Right kidney (tissue), 1 donor: Measurements from ENCODE around the gene PPP1CC.
"Not testable (repeated sequence)": the region's sequence is repeated elsewhere in the genome, so short reads cannot be mapped to it uniquely, and the experiment has no call there.

Experiments
- DNase-seq: peaks from one replicate; pipeline ENCODE4 v3.0.0-alpha.2; 2016

Gene PPP1CC

GRCh38 chr12:110758922-110759321, 16.2 kb upstream of the PPP1CC start:
- no peak for DNase-seq

- no peak for DNase-seq
These were observed 13.9 kb upstream of the PPP1CC start for GRCh38 chr12:110756611-110757010.

- no peak for DNase-seq
These were observed 11.6 kb upstream of the PPP1CC start for GRCh38 chr12:110754101-110754793.

GRCh38 chr12:110750784-110751461, 8.2 kb upstream of the PPP1CC start:
- no peak for DNase-seq

- DNase-seq = no peak
These were observed 3.9 kb upstream of the PPP1CC start for GRCh38 chr12:110746550-110746949.

GRCh38 chr12:110745542-110746284, 3.0 kb upstream of the PPP1CC start:
- DNase-seq = no peak

- DNase-seq = no peak
These were observed 2.0 kb upstream of the PPP1CC start for GRCh38 chr12:110744601-110745264.

- peak; percentile 23 for DNase-seq
These were observed 1.5 kb upstream of the PPP1CC start for GRCh38 chr12:110744151-110744571.

GRCh38 chr12:110743571-110744093, 941 bp upstream of the PPP1CC start:
- peak; percentile 62 for DNase-seq

GRCh38 chr12:110742096-110742717, 484 bp downstream of the PPP1CC start:
- DNase-seq = peak; percentile 50

GRCh38 chr12:110741341-110742095, 1.2 kb downstream of the PPP1CC start:
- no peak for DNase-seq

GRCh38 chr12:110739894-110740293, 2.8 kb downstream of the PPP1CC start:
- no peak for DNase-seq

GRCh38 chr12:110739488-110739887, 3.2 kb downstream of the PPP1CC start:
- DNase-seq = no peak

GRCh38 chr12:110737532-110737931, 5.2 kb downstream of the PPP1CC start:
- DNase-seq = no peak

GRCh38 chr12:110737016-110737415, 5.7 kb downstream of the PPP1CC start:
- not testable (repeated sequence) for DNase-seq

- DNase-seq = no peak
These were observed 8.8 kb downstream of the PPP1CC start for GRCh38 chr12:110733900-110734299.

GRCh38 chr12:110733089-110733715, 9.5 kb downstream of the PPP1CC start:
- no peak for DNase-seq

GRCh38 chr12:110732572-110732971, 10.1 kb downstream of the PPP1CC start:
- DNase-seq = no peak

GRCh38 chr12:110731479-110731878, 11.2 kb downstream of the PPP1CC start:
- DNase-seq = no peak

- DNase-seq = no peak
These were observed 14.1 kb downstream of the PPP1CC start for GRCh38 chr12:110728628-110729027.
